Astrocyte (in vitro differentiated cells and primary cell): ENCODE measurements around the gene QSOX2.

ENCODE experiments used
- CTCF ChIP-seq: IDR thresholded peaks from 2 replicates; pipeline ENCODE4 v1.5.1; 2011; ENCODE audit warnings: low read depth, mild to moderate bottlenecking, inconsistent platforms, low read length, moderate library complexity; ENCODE audit not compliant: insufficient read depth
- EZH2 ChIP-seq: IDR thresholded peaks from 2 replicates; pipeline ENCODE4 v1.6.1; 2012; ENCODE audit warnings: mild to moderate bottlenecking, low read length, inconsistent platforms; ENCODE audit not compliant: insufficient read depth

DNA sequence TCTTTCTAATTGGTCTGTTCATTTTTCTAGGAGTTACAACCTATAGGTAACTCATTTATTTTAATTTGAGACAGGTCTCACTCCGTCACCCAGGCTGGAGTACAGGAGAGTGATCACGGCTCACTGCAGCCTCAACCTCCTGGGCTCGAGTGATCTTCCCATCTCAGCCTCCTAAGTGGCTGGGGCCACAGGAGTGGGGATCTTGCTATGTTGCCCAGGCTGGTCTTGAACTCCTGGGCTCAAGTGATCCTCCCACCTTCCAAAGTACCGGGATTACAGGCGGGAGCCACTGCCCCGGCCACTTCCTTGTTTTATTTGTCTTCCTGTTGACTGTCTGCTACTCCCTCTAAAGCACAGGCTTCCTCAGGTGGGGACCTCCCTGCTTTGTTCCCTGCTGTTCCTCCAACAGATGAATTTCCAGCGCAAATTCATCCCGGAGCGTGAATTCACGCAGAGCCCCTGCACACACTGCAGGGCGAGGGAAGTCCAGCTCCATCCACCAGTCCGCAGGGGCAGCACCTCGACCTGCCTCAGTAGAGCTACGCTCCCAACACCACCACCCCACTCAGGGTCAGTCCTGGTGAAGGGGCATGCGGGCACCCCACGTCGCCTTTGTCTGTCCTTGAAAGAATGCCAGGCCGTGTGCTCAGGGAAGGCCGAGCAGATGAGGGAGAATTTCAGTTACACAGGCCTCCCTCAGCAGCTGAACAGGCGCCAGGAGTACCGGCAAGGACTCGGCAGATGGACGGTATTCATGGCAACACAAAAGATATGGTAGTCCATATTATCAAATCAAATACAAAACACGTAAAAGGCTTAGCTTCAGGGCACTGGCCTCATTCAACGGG, 6.3 kb downstream of the QSOX2 start:
- TF ChIP-seq EZH2 (no peak), CTCF (no peak)
